NK-92 treated with Interleukin-12 subunit alpha and Interleukin-12 subunit beta, amount 100 ng/mL, for 24 hours (cell line): Measurements from ENCODE around the gene TARBP1.
"Not testable (repeated sequence)": the region's sequence is repeated elsewhere in the genome, so short reads cannot be mapped to it uniquely, and the experiment has no call there.

ENCODE experiments used
- DNase-seq: peaks from one replicate; lab custom pipeline; 2025; lab: John Stamatoyannopoulos, UW

Gene TARBP1

GRCh38 chr1:234395297-234395696, 83.7 kb downstream of the TARBP1 start:
- DNase-seq: no peak

GRCh38 chr1:234393190-234393589, 85.8 kb downstream of the TARBP1 start:
- no peak for DNase-seq

- no peak for DNase-seq
Measured at GRCh38 chr1:234388094-234388493, 90.9 kb downstream of the TARBP1 start.

- DNase-seq: no peak
Measured at GRCh38 chr1:234386122-234386521, 92.9 kb downstream of the TARBP1 start.

- DNase-seq: no peak
Measured at GRCh38 chr1:234381699-234382555, 97.1 kb downstream of the TARBP1 start.

- not testable (repeated sequence) for DNase-seq
Measured at GRCh38 chr1:234379591-234380109, 99.3 kb downstream of the TARBP1 start.

- DNase-seq: no peak
Measured at GRCh38 chr1:234375672-234376071, 103.3 kb downstream of the TARBP1 start.

GRCh38 chr1:234373959-234374254, 105.1 kb downstream of the TARBP1 start:
- no peak for DNase-seq

GRCh38 chr1:234373064-234373958, 105.7 kb downstream of the TARBP1 start, which contains the start of gene COA6:
Gene COA6, plus strand, starts transcription at chr1:234373456. Its CDS starts 11 bp downstream, at chr1:234373467.
- peak; percentile 92 for DNase-seq

- DNase-seq: no peak
Measured at GRCh38 chr1:234372011-234372757, 106.8 kb downstream of the TARBP1 start.

- no peak for DNase-seq
Measured at GRCh38 chr1:234371414-234371813, 107.6 kb downstream of the TARBP1 start.

- no peak for DNase-seq
Measured at GRCh38 chr1:234369784-234370183, 109.2 kb downstream of the TARBP1 start.

- DNase-seq: no peak
Measured at GRCh38 chr1:234369033-234369430, 109.9 kb downstream of the TARBP1 start.

- no peak for DNase-seq
Measured at GRCh38 chr1:234368320-234369032, 110.5 kb downstream of the TARBP1 start.

- no peak for DNase-seq
Measured at GRCh38 chr1:234362558-234362957, 116.4 kb downstream of the TARBP1 start.

GRCh38 chr1:234361102-234361603, 117.8 kb downstream of the TARBP1 start:
- DNase-seq: no peak

- DNase-seq: no peak
Measured at GRCh38 chr1:234357831-234358230, 121.1 kb downstream of the TARBP1 start.

GRCh38 chr1:234356615-234357269, 122.2 kb downstream of the TARBP1 start:
- not testable (repeated sequence) for DNase-seq

- no peak for DNase-seq
Measured at GRCh38 chr1:234355782-234356510, 123.0 kb downstream of the TARBP1 start.

GRCh38 chr1:234348964-234349363, 130.0 kb downstream of the TARBP1 start:
- no peak for DNase-seq
